LHCN-M2 (cell line): ENCODE measurements around the gene ZDHHC23. TPM values are rescaled to one million over a fixed set of nuclear protein-coding genes. Genes with fewer than 3 reads are reported as not detected.

Experiments
- DNase-seq: peaks from one replicate; pipeline ENCODE4 v3.0.0-alpha.2; 2012; ENCODE audit warnings: low read depth
- total RNA-seq: library from RNA; depleted of rRNA; stranded (reverse); fragments of >200 nt; gene quantifications from 2 replicates; pipeline ENCODE4 v1.2.3, GENCODE V29; 2014; rRNA removed

ZDHHC23 gene
- total RNA-seq, 1 experiment from 2014 or later, result 0.11 TPM

- DNase-seq, result no peak
Measured at GRCh38 chr3:114005481-114005880, 57.7 kb downstream of the ZDHHC23 start.

GRCh38 chr3:114011059-114011797 is 63.4 kb downstream of the ZDHHC23 start:
- no peak for DNase-seq

Other genes starting within 250 kb of the ZDHHC23 start
- 204 and 247 TPM in 2 replicates for gene NAA50, start 201.8 kb upstream of the ZDHHC23 start, total RNA-seq
- gene ATP6V1A, start 201.0 kb upstream of the ZDHHC23 start, total RNA-seq, result 54.8 and 59.2 TPM in 2 replicates
- 2.2 TPM in 2 replicates for gene GRAMD1C, start 109.2 kb upstream of the ZDHHC23 start, total RNA-seq
- gene CCDC191, start 108.5 kb downstream of the ZDHHC23 start, total RNA-seq, result 0.51 and 1.3 TPM in 2 replicates
- gene QTRT2, start 108.7 kb downstream of the ZDHHC23 start, total RNA-seq, result 14.9 and 16.8 TPM in 2 replicates
- not detected in 2 replicates for gene DRD3, start 231.0 kb downstream of the ZDHHC23 start, total RNA-seq